Fibroblast of the aortic adventitia (primary cell): ENCODE measurements around the gene ADGRL1. TPM values are rescaled to one million over a fixed set of nuclear protein-coding genes. Genes with fewer than 3 reads are reported as not detected.
A peak's percentile ranks its signal among the peaks of the same experiment; 100 is the strongest.

Experiments used
- DNase-seq: peaks from one replicate; pipeline ENCODE4 v3.0.0-alpha.2; 2010; ENCODE audit warnings: low read depth
- H3K4me3 ChIP-seq: 2 replicates; pipeline ENCODE4 v1.5.1; 2011; ENCODE audit warnings: low read depth, mild to moderate bottlenecking, control low read depth, low read length, moderate library complexity
- total RNA-seq: library from RNA; depleted of rRNA; stranded (reverse); fragments of >200 nt; gene quantifications from 2 replicates; pipeline ENCODE4 v1.2.3, GENCODE V29; 2012; ENCODE audit warnings: low replicate concordance
- TF ChIP-seq, protein P1 (sequence below): IDR thresholded peaks from 2 replicates; pipeline ENCODE4 v1.5.1; 2011; ENCODE audit warnings: mild to moderate bottlenecking, low read length, control low read depth, inconsistent platforms; ENCODE audit not compliant: insufficient read depth

The ADGRL1 gene
- total RNA-seq, 1 donor: 6.0 TPM

- H3K4me3 ChIP-seq: peak overlapping the region; percentile 86
- DNase-seq: no peak
- TF ChIP-seq, protein P1, sequence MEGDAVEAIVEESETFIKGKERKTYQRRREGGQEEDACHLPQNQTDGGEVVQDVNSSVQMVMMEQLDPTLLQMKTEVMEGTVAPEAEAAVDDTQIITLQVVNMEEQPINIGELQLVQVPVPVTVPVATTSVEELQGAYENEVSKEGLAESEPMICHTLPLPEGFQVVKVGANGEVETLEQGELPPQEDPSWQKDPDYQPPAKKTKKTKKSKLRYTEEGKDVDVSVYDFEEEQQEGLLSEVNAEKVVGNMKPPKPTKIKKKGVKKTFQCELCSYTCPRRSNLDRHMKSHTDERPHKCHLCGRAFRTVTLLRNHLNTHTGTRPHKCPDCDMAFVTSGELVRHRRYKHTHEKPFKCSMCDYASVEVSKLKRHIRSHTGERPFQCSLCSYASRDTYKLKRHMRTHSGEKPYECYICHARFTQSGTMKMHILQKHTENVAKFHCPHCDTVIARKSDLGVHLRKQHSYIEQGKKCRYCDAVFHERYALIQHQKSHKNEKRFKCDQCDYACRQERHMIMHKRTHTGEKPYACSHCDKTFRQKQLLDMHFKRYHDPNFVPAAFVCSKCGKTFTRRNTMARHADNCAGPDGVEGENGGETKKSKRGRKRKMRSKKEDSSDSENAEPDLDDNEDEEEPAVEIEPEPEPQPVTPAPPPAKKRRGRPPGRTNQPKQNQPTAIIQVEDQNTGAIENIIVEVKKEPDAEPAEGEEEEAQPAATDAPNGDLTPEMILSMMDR: no peak
Observed at GRCh38 chr19:14116525-14116917, 89.4 kb downstream of the ADGRL1 start.

GRCh38 chr19:14115756-14116155 lies 90.2 kb downstream of the ADGRL1 start:
- no peak for DNase-seq
- TF ChIP-seq, protein P1: no peak
- peak overlapping the region; percentile 86 for H3K4me3 ChIP-seq

DNA sequence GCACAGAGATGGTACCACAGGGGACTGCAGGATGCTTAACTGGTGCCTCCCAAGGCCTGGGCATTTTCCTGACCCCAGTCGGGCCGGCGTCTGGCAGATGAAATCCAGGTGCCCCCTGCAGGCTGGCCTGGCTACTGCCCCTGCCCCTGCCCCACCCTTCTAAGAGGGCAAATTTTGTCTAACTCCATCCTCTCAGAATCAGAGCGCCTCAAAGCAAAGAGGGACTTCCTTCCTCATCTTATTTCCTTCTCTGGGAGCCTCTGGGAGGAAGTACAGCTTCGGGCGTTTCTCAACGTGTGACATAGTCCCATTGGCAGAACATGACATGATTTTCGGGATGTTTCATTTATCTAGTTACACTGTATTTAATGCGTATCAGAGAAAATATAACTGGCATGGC lies 91.1 kb downstream of the ADGRL1 start:
- no peak for DNase-seq
- TF ChIP-seq, protein P1: peak; percentile 54
- no peak overlapping the region for H3K4me3 ChIP-seq

DNA sequence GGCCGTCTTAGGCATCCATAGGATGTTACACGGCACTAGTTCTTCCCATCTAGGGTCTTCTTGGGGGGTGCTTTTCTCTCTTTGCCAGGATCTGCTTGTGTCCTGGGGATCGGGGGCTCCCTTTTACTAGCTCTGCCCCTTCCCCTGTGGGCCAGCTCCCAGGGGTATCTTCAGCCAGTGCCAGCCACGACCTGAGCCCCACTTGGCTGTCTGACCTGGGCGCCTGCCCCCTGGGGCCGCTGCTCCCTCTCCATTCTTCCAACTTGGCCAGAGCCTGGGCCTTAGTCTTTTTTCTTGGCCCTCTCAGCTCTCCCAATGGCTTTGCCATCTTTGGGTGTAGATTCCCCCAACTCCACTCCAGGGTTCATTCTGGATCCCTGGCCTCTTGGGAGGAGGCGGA lies 91.5 kb downstream of the ADGRL1 start:
- no peak overlapping the region for H3K4me3 ChIP-seq
- TF ChIP-seq, protein P1: no peak
- no peak for DNase-seq

GRCh38 chr19:14113762-14114414 lies 92.1 kb downstream of the ADGRL1 start:
- DNase-seq: no peak
- H3K4me3 ChIP-seq: no peak overlapping the region
- TF ChIP-seq, protein P1: peak; percentile 21

DNA sequence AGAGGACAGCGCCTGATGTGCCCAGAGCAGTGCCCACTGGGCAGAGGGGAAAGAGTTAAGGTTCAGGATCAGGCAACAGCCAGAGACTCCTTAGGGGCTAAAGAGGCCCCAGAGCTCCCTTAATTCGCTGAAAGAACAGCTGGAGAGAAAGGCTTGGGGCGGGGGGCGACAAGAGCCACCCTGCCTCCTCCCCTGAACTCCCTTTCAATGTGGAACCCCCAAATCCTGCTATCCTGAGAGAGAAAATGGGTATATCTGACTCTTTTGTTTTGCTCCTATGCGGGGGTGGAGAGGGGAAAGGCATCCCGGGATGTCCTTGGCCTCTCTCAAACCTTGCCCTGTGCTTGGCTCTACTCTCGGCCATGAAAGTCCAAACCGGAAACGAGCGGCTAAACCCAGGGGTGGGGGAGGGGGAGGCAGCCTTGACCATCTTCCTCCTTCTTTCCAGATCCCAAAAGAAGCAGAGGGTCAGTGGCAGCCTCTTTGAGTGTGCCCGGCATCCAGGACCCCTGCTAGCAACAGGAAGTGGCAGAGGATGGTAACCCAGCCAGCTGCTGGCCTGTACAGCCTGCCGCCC lies 93.1 kb downstream of the ADGRL1 start:
- peak; percentile 36 for DNase-seq
- peak overlapping the region; percentile 33 for H3K4me3 ChIP-seq
- TF ChIP-seq, protein P1: no peak
